ENCODE data around the gene KRTAP10-1. TPM values are rescaled to one million over a fixed set of nuclear protein-coding genes. Genes with fewer than 3 reads are reported as not detected.

Gene KRTAP10-1
- total and polyA plus RNA-seq, 2 donors, result not detected

DNA sequence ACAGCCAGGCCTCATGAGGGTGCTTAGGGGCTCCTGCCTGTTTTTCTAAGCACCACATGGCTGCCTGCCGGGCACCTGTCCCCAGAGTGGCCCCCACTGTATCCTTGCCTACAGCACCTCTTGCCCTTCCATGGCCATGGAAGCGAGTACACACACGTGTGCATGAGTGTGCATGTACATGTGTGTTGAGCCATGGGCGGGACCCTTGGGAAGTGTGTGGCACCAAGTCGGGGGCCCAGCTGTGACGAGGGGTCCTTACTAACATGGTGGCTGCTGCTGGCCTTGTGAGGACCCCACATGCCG is 25.8 kb downstream of the KRTAP10-1 start:
- DNase-seq (ENCODE audit: low read depth in 6 of 9, low spot score in 9 of 9), result no peak
- Histone ChIP-seq H3K27me3 (ENCODE audit: control insufficient read depth in 2 of 2, insufficient read depth in 1 of 2, low read length in 1 of 2) (peaks cover 0 to 6% of the 10 kb centered on the region in 2 donors), H3K36me3 (ENCODE audit: control insufficient read depth in 2 of 2, insufficient read depth in 2 of 2, low read length in 1 of 2) (no peaks in the 10 kb centered on the region), H3K4me1 (ENCODE audit: control insufficient read depth in 2 of 2, insufficient read depth in 2 of 2, low read length in 2 of 2) (peaks cover 0 to 3% of the 10 kb centered on the region in 2 donors), H3K4me3 (ENCODE audit: low read length in 2 of 2) (no peak overlapping the region), H3K9me3 (ENCODE audit: control insufficient read depth in 2 of 2, insufficient read depth in 1 of 2, low read length in 1 of 2) (peaks cover 0 to 4% of the 10 kb centered on the region in 2 donors), H3K27ac (ENCODE audit: low read depth in 1 of 2, low read length in 1 of 2) (no peak overlapping the region)
- WGBS, result 95% methylated on average over 7 of the region's 7 CpGs

DNA sequence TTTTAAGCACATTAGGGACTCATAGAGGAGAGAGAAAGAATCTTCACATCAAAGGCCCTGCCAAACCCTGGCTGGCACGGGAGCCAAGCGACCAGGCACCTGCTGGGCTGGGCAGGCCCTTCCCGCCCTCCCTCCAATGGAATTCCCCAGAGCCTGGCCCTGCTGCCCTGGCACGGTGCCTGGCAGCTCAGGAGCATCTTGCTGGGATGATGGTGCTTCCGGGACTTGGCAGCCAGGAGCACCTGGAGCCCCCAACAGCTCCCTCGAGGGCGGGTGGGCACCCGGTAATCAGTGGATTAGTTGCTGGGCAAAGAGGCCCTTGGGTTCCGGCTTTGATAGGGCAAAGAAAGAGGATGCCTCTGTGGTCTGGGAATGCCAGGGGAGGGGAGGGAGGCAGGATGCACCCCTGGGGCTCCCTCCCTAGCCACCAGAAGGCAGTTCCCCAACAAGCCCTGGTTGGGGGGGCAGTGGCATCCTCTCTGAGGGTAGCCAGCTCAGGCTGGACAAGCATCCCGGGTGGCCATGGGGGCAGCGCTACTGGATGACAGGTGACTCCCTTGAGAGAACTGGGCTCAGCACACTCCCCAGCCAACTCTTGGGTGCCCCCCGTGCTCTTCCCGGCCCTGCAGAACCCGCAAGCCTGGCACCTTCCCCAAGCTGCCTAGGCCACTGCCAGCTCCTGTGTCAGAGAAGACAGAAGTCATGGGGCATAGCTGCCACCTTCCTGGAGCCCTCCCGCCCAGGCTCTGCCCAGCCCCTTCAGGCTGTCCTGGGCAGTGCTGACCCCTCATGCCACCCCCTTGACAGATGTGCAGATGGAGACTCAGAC is 26.4 kb downstream of the KRTAP10-1 start:
- WGBS, result 95% methylated on average over 15 of the region's 15 CpGs
- peaks cover 0 to 6% of the 10 kb centered on the region in 2 donors for H3K27me3 ChIP-seq (ENCODE audit: control insufficient read depth in 2 of 2, insufficient read depth in 1 of 2, low read length in 1 of 2)
- DNase-seq (ENCODE audit: low read depth in 6 of 9, low spot score in 9 of 9), result no peak

DNA sequence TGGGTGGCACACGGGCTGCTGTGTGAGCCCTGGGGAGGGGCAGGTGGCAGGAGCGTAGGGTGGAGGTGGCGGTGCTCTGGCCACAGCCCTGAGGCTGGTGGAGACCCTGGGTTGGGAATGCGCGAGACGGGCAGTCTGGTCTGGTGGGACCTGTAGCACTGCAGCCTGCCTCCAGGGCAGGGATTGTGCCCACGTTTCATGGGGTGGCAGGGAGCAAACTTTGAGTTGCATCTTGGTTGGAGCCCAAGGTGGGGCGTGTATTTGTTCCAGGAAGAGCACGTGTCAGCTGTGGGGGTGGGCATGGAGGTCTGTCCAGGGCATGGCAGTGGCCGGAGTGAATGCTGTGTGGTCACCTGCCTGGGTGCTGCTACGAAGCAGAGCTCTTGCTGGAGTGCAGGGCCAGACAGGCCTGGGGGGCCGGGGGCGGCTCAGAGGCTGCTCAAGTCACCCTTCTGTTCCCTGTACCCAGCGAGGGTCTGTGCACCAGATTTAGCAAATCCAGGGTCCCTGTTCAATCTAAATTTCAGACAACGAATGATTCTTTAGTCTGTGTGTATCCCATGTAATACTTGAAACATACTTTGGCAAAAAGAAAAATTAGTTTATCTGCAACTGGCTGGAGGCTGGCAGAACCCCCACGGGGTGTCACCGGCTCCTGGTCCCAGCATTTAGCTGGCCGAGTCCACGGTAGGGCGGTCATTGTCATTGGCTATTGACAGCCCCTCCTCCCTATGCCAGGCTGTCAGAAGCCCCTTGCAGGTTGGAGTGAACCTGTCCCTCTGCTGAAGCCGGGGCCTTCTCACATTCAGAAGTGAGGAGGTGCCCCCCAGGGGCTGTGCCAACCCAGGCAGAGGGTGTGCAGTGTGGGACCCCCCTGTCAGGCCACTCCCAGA is 27.3 kb downstream of the KRTAP10-1 start:
- H3K4me3 ChIP-seq (ENCODE audit: low read length in 2 of 2), result no peak overlapping the region
- no peaks in the 10 kb centered on the region for H3K36me3 ChIP-seq (ENCODE audit: control insufficient read depth in 2 of 2, insufficient read depth in 2 of 2, low read length in 1 of 2)
- peaks cover 0 to 6% of the 10 kb centered on the region in 2 donors for H3K27me3 ChIP-seq (ENCODE audit: control insufficient read depth in 2 of 2, insufficient read depth in 1 of 2, low read length in 1 of 2)
- H3K9me3 ChIP-seq (ENCODE audit: control insufficient read depth in 2 of 2, insufficient read depth in 1 of 2, low read length in 1 of 2), result peaks cover 0 to 4% of the 10 kb centered on the region in 2 donors
- peaks cover 0 to 3% of the 10 kb centered on the region in 2 donors for H3K4me1 ChIP-seq (ENCODE audit: control insufficient read depth in 2 of 2, insufficient read depth in 2 of 2, low read length in 2 of 2)
- 94% methylated on average over 21 of the region's 21 CpGs for WGBS
- H3K27ac ChIP-seq (ENCODE audit: low read depth in 1 of 2, low read length in 1 of 2), result no peak overlapping the region
- no peak for DNase-seq (ENCODE audit: low read depth in 6 of 9, low spot score in 9 of 9)

More for the DNA sequence above, 26.4 kb downstream of the KRTAP10-1 start:
- H3K9me3 ChIP-seq (ENCODE audit: control insufficient read depth in 2 of 2, insufficient read depth in 1 of 2, low read length in 1 of 2), result peaks cover 0 to 4% of the 10 kb centered on the region in 2 donors
- H3K27ac ChIP-seq (ENCODE audit: low read depth in 1 of 2, low read length in 1 of 2), result no peak overlapping the region
- H3K4me3 ChIP-seq (ENCODE audit: low read length in 2 of 2), result no peak overlapping the region
- peaks cover 0 to 3% of the 10 kb centered on the region in 2 donors for H3K4me1 ChIP-seq (ENCODE audit: control insufficient read depth in 2 of 2, insufficient read depth in 2 of 2, low read length in 2 of 2)
- H3K36me3 ChIP-seq (ENCODE audit: control insufficient read depth in 2 of 2, insufficient read depth in 2 of 2, low read length in 1 of 2), result no peaks in the 10 kb centered on the region

DNA sequence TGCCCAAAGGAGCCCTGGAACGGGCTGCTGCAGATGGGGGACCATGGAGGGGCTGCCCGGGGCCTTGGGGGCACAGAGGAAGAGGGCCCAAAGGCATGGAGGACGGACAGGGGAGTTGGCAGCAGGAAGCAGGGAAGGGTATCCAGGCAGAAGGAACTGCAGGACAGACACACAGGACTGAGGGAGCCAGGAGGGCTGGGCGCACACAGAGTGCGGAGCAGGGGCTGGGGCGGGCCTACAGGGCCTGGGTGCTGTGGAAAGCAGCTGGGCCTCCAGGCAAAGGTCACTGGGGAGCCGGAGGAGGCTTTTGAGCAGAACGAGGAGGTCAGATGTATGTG is 28.1 kb downstream of the KRTAP10-1 start:
- WGBS, result 96% methylated on average over 8 of the region's 8 CpGs
- Histone ChIP-seq H3K36me3 (ENCODE audit: control insufficient read depth in 2 of 2, insufficient read depth in 2 of 2, low read length in 1 of 2) (no peaks in the 10 kb centered on the region), H3K27me3 (ENCODE audit: control insufficient read depth in 2 of 2, insufficient read depth in 1 of 2, low read length in 1 of 2) (peaks cover 0 to 7% of the 10 kb centered on the region in 2 donors), H3K4me3 (ENCODE audit: low read length in 2 of 2) (no peak overlapping the region), H3K9me3 (ENCODE audit: control insufficient read depth in 2 of 2, insufficient read depth in 1 of 2, low read length in 1 of 2) (no peaks in the 10 kb centered on the region), H3K4me1 (ENCODE audit: control insufficient read depth in 2 of 2, insufficient read depth in 2 of 2, low read length in 2 of 2) (peaks cover 0 to 3% of the 10 kb centered on the region in 2 donors), H3K27ac (ENCODE audit: low read depth in 1 of 2, low read length in 1 of 2) (no peak overlapping the region)
- DNase-seq (ENCODE audit: low read depth in 6 of 9, low spot score in 9 of 9), result no peak

DNA sequence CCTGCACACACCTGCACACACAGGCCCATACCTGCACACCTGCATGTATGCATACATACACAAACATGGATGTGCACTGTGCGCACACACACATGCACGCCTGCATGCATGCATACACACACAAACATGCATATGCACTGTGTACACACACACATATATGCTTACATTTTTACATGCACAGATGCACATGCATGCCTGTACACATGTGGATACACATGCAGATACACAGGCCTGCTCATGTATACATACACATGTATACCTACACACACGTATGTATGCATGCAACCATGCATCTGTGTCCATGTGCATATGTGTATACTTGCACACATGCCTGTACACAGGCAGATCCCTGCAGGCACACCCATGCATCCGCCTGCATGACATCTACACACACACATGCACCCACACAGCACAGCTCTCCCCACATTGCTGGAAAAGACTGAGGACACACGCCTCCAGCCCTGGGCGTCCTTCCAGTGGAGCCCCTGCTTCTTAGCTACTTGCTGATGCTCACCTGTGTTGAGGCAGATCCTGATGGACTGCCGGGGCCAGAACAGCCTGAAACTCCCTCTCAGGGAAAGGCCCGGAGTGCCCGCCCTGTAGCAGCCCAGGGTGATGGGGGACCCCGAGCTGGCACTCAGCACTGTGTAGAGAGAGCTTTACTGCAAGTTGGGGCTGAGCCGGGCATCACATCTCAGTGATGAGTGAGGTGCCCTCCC is 28.6 kb downstream of the KRTAP10-1 start:
- no peaks in the 10 kb centered on the region for H3K36me3 ChIP-seq (ENCODE audit: control insufficient read depth in 2 of 2, insufficient read depth in 2 of 2, low read length in 1 of 2)
- H3K4me1 ChIP-seq (ENCODE audit: control insufficient read depth in 2 of 2, insufficient read depth in 2 of 2, low read length in 2 of 2), result peaks cover 0 to 3% of the 10 kb centered on the region in 2 donors
- H3K9me3 ChIP-seq (ENCODE audit: control insufficient read depth in 2 of 2, insufficient read depth in 1 of 2, low read length in 1 of 2), result no peaks in the 10 kb centered on the region
- H3K27me3 ChIP-seq (ENCODE audit: control insufficient read depth in 2 of 2, insufficient read depth in 1 of 2, low read length in 1 of 2), result peaks cover 0 to 8% of the 10 kb centered on the region in 2 donors
- 96% methylated on average over 11 of the region's 11 CpGs for WGBS
- no peak overlapping the region for H3K4me3 ChIP-seq (ENCODE audit: low read length in 2 of 2)
- no peak overlapping the region for H3K27ac ChIP-seq (ENCODE audit: low read depth in 1 of 2, low read length in 1 of 2)
- DNase-seq (ENCODE audit: low read depth in 6 of 9, low spot score in 9 of 9), result no peak

DNA sequence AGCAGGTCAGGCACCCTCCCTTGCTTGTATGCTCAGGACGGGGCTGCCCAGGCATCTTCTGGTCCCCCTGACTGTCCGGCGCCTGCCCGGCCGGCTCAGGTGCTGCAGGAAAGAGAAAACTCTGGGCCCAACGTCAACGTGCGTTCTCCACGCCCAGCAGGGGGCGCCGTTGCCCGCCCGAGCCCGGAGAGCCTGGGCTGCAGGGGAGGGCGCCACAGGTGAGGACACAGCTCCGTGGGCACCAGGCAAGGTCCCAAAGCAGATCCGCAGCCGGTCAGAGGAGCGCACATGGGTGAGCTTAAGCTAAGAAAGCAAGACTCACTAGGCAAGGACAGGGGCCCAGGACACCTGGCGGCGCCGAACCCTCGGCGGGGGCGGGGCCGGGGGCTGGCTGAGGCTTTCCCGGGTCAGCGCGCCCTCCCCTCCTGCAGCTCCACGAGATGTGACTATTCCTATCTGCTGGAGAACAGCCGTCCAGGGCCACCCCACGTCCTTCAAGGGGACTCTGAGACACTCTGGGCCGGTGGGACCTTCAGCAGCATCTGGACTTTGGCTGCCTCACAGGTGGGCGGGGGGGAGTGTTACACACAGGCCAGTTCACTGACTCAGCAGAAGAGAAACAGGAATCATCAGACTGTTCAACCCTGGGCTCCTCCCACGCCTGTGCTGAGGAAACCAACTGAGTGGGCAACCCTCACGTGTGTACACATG is 29.3 kb downstream of the KRTAP10-1 start:
- H3K36me3 ChIP-seq (ENCODE audit: control insufficient read depth in 2 of 2, insufficient read depth in 2 of 2, low read length in 1 of 2), result no peaks in the 10 kb centered on the region
- H3K9me3 ChIP-seq (ENCODE audit: control insufficient read depth in 2 of 2, insufficient read depth in 1 of 2, low read length in 1 of 2), result no peaks in the 10 kb centered on the region
- peaks cover 0 to 3% of the 10 kb centered on the region in 2 donors for H3K4me1 ChIP-seq (ENCODE audit: control insufficient read depth in 2 of 2, insufficient read depth in 2 of 2, low read length in 2 of 2)
- WGBS, result 6% methylated on average over 36 of the region's 36 CpGs
- no peak overlapping the region for H3K4me3 ChIP-seq (ENCODE audit: low read length in 2 of 2)
- peak in 8 of 9 donors; percentile 13 to 69 (median 53) for DNase-seq (ENCODE audit: low read depth in 6 of 9, low spot score in 9 of 9)
- H3K27ac ChIP-seq (ENCODE audit: low read depth in 1 of 2, low read length in 1 of 2), result no peak overlapping the region
- peaks cover 0 to 10% of the 10 kb centered on the region in 2 donors for H3K27me3 ChIP-seq (ENCODE audit: control insufficient read depth in 2 of 2, insufficient read depth in 1 of 2, low read length in 1 of 2)

DNA sequence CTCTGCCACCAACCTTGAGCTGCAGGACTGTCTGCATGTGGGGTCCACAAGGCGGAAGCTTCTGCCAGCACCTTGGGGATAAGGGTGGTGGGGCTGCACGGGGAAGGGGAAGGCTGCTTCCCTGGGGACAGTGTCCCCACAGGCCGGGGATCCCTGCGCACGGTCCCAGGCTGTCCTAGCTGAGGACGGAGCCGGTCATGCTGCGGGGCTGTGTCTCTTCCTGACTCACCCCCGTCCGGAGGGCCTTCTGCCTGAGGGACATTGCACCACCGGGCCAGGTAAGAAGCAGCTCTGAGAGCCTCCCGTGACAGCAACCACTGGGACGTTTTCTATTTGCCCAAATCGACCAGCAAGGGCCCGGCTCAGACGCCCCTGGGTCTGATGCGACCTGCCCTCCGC is 29.9 kb downstream of the KRTAP10-1 start:
- Histone ChIP-seq H3K36me3 (ENCODE audit: control insufficient read depth in 2 of 2, insufficient read depth in 2 of 2, low read length in 1 of 2) (no peaks in the 10 kb centered on the region), H3K4me1 (ENCODE audit: control insufficient read depth in 2 of 2, insufficient read depth in 2 of 2, low read length in 2 of 2) (peaks cover 0 to 3% of the 10 kb centered on the region in 2 donors), H3K27ac (ENCODE audit: low read depth in 1 of 2, low read length in 1 of 2) (no peak overlapping the region), H3K27me3 (ENCODE audit: control insufficient read depth in 2 of 2, insufficient read depth in 1 of 2, low read length in 1 of 2) (peaks cover 0 to 10% of the 10 kb centered on the region in 2 donors), H3K9me3 (ENCODE audit: control insufficient read depth in 2 of 2, insufficient read depth in 1 of 2, low read length in 1 of 2) (no peaks in the 10 kb centered on the region), H3K4me3 (ENCODE audit: low read length in 2 of 2) (no peak overlapping the region)
- no peak for DNase-seq (ENCODE audit: low read depth in 6 of 9, low spot score in 9 of 9)
- WGBS, result 66% methylated on average over 18 of the region's 18 CpGs

DNA sequence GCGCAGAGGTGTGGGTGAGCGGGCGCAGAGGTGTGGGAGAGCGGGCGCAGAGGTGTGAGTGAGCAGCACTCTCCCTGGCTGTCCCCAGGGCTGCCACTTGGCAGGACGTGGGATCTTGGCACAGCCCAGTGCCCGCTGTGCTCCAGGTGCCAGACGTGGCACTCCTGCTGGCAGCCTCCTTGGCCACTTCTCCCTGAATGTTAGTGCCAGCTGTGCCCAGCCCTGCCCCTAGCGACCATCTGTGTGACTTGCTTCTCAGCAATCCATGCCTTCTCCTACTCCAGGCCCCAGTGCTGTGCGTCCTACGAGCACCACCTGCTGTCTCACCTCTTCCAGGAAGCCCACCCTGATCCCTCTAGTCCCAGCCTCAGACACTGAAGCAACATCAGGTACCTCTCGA is 30.5 kb downstream of the KRTAP10-1 start:
- WGBS, result 87% methylated on average over 12 of the region's 12 CpGs
- Histone ChIP-seq H3K4me3 (ENCODE audit: low read length in 2 of 2) (no peak overlapping the region), H3K27ac (ENCODE audit: low read depth in 1 of 2, low read length in 1 of 2) (no peak overlapping the region), H3K4me1 (ENCODE audit: control insufficient read depth in 2 of 2, insufficient read depth in 2 of 2, low read length in 2 of 2) (peaks cover 0 to 3% of the 10 kb centered on the region in 2 donors), H3K36me3 (ENCODE audit: control insufficient read depth in 2 of 2, insufficient read depth in 2 of 2, low read length in 1 of 2) (no peaks in the 10 kb centered on the region), H3K27me3 (ENCODE audit: control insufficient read depth in 2 of 2, insufficient read depth in 1 of 2, low read length in 1 of 2) (peaks cover 0 to 10% of the 10 kb centered on the region in 2 donors), H3K9me3 (ENCODE audit: control insufficient read depth in 2 of 2, insufficient read depth in 1 of 2, low read length in 1 of 2) (no peaks in the 10 kb centered on the region)
- no peak for DNase-seq (ENCODE audit: low read depth in 6 of 9, low spot score in 9 of 9)
